Uterus (tissue), 2 donors: Measurements from ENCODE around the gene DPP8.

Source experiments
- CTCF ChIP-seq, 4 experiments: fragments of 200-600 bp in 2 of 4; fragments of 450-650 bp in 2 of 4; sonication (generic) in 2 of 4; IDR thresholded peaks; one replicate each; pipeline ENCODE4 v1.5.1; 2016 to 2019; ENCODE audit warnings: antibody characterized with exemption in 4 of 4, mild to moderate bottlenecking in 2 of 4, moderate library complexity in 1 of 4
- POLR2A ChIP-seq, 2 donors: fragments of 450-650 bp; IDR thresholded peaks; one replicate each; pipeline ENCODE4 v1.6.1; 2016; ENCODE audit warnings: antibody characterized with exemption in 2 of 2, mild to moderate bottlenecking in 1 of 2, moderate library complexity in 1 of 2

GRCh38 chr15:65393557-65393956 lies 123.9 kb downstream of the DPP8 start:
- TF ChIP-seq CTCF (IDR thresholded peaks at IDR 0.05) (no peak), POLR2A (IDR thresholded peaks at IDR 0.05) (no peak)
